ENCODE measurements around the gene ITIH4. TPM values are rescaled to one million over a fixed set of nuclear protein-coding genes. Genes with fewer than 3 reads are reported as not detected.

Gene ITIH4
- total RNA-seq, 1 donor from 2014 or later, result 5.9 TPM

DNA sequence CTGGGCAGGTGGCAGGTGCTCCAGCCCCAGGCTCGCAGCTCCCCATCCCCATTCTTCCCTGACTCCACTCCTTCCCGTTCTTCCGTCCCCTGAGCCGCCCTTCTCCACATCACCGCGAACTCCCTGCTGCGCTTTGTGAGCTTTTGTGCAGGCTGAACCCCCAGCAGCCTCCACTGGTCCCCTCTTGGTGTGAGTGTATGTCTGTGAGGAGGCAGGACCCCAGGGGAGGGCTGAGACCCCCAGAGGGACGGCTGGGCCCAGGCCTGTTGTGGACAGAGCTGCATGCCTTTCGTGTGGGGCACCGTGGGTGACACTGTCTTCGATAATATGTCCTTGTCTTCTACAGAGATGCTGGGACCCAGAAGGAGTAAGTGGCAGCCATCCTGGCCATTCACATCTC lies 43.2 kb downstream of the ITIH4 start:
- intact Hi-C loops (cut with DNase I), result no loop called here
- no peak overlapping the region for H3K27ac ChIP-seq
- peaks cover 13% of the 10 kb centered on the region for H3K4me1 ChIP-seq

GRCh38 chr3:52786330-52787215 lies 43.9 kb downstream of the ITIH4 start:
- intact Hi-C loops (cut with DNase I), result no loop called here
- TF ChIP-seq, protein P1, sequence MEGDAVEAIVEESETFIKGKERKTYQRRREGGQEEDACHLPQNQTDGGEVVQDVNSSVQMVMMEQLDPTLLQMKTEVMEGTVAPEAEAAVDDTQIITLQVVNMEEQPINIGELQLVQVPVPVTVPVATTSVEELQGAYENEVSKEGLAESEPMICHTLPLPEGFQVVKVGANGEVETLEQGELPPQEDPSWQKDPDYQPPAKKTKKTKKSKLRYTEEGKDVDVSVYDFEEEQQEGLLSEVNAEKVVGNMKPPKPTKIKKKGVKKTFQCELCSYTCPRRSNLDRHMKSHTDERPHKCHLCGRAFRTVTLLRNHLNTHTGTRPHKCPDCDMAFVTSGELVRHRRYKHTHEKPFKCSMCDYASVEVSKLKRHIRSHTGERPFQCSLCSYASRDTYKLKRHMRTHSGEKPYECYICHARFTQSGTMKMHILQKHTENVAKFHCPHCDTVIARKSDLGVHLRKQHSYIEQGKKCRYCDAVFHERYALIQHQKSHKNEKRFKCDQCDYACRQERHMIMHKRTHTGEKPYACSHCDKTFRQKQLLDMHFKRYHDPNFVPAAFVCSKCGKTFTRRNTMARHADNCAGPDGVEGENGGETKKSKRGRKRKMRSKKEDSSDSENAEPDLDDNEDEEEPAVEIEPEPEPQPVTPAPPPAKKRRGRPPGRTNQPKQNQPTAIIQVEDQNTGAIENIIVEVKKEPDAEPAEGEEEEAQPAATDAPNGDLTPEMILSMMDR (IDR thresholded peaks at IDR 0.05), result no peak
- TF ChIP-seq POLR2A (IDR thresholded peaks at IDR 0.05) (no peak), POLR2AphosphoS5 (IDR thresholded peaks at IDR 0.05; ENCODE audit: insufficient read depth in 1 of 2, low read depth in 1 of 2) (no peak)

More for the DNA sequence above, 43.2 kb downstream of the ITIH4 start:
- Histone ChIP-seq H3K27me3 (no peaks in the 10 kb centered on the region), H3K9me3 (no peaks in the 10 kb centered on the region), H3K36me3 (no peaks in the 10 kb centered on the region), H3K4me3 (no peak overlapping the region)
- no peak for DNase-seq (ENCODE audit: extremely low spot score in 2 of 2)
- TF ChIP-seq POLR2AphosphoS5 (IDR thresholded peaks at IDR 0.05; ENCODE audit: insufficient read depth in 1 of 2, low read depth in 1 of 2) (no peak), POLR2A (IDR thresholded peaks at IDR 0.05) (no peak)
- TF ChIP-seq, protein P1 (IDR thresholded peaks at IDR 0.05), result no peak

DNA sequence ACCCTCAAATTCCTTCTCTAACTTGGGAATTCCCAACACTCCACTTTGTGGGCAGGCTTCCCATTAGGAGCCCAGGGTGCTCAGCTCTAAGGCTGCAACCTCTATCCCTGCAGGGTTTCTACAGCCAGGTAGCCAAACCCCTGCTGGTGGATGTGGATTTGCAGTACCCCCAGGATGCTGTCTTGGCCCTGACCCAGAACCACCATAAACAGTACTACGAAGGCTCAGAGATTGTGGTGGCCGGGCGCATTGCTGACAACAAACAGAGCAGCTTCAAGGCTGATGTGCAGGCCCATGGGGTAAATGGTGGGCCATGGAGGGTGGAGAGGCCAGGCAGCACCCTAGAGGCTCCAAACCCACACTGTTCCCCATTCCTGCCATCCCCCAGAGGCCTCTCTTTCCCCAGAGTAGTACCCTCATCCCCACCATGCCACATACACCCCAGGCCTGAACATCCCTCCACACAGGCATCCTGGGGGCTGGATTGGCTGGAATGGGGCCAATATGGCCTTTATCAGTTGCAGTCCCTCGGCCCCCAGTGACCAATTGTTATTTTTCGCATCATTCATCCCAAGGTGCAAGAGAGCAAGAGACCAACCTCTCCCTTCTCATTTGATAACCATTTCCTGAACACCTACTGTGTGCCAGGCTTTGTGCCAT lies 45.4 kb downstream of the ITIH4 start:
- Histone ChIP-seq H3K36me3 (no peaks in the 10 kb centered on the region), H3K27ac (no peak overlapping the region), H3K4me3 (no peak overlapping the region), H3K27me3 (no peaks in the 10 kb centered on the region), H3K4me1 (peaks cover 13% of the 10 kb centered on the region), H3K9me3 (no peaks in the 10 kb centered on the region)
- no peak for DNase-seq (ENCODE audit: extremely low spot score in 2 of 2)
- intact Hi-C loops (cut with DNase I), result no loop called here
- no peak for TF ChIP-seq POLR2AphosphoS5 (IDR thresholded peaks at IDR 0.05; ENCODE audit: insufficient read depth in 1 of 2, low read depth in 1 of 2)

More at GRCh38 chr3:52786330-52787215, 43.9 kb downstream of the ITIH4 start:
- H3K4me1 ChIP-seq, result peaks cover 13% of the 10 kb centered on the region
- H3K27ac ChIP-seq, result no peak overlapping the region
- no peaks in the 10 kb centered on the region for H3K36me3 ChIP-seq
- DNase-seq (ENCODE audit: extremely low spot score in 2 of 2), result no peak
- no peak overlapping the region for H3K4me3 ChIP-seq
- no peaks in the 10 kb centered on the region for H3K27me3 ChIP-seq
- H3K9me3 ChIP-seq, result no peaks in the 10 kb centered on the region

DNA sequence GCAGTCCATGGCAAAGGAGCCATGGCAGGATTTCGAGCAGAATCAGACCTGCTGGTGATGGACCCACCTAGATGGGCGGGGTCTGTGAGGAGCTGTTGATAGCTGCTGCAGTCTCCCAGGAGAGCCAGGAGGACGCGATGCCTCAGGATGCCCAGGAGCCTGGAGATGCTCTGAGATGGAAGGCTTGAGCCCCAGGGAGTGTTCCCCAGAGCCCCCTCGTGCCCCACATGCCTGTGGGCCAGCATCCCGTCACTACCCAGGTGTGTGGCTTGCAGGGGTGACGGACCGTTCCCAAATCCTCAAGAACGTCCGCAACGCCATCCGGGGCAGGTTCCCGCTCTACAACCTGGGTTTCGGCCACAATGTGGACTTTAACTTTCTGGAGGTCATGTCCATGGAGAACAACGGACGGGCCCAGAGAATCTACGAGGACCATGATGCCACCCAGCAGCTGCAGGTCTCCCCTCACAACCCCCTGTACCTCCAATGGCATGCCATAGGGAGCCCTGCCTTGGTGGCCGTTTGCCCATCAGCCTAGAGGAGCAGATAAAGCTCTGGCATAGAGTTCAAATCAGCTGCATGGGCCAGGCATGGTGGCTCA lies 46.4 kb downstream of the ITIH4 start:
- Histone ChIP-seq H3K27ac (no peak overlapping the region), H3K9me3 (no peaks in the 10 kb centered on the region), H3K36me3 (no peaks in the 10 kb centered on the region), H3K27me3 (no peaks in the 10 kb centered on the region), H3K4me3 (no peak overlapping the region), H3K4me1 (peaks cover 13% of the 10 kb centered on the region)
- no peak for DNase-seq (ENCODE audit: extremely low spot score in 2 of 2)
- intact Hi-C loops (cut with DNase I), result no loop called here
- TF ChIP-seq, protein P1 (IDR thresholded peaks at IDR 0.05), result no peak
- no peak for TF ChIP-seq POLR2AphosphoS5 (IDR thresholded peaks at IDR 0.05; ENCODE audit: insufficient read depth in 1 of 2, low read depth in 1 of 2)
- no peak for TF ChIP-seq POLR2A (IDR thresholded peaks at IDR 0.05)

DNA sequence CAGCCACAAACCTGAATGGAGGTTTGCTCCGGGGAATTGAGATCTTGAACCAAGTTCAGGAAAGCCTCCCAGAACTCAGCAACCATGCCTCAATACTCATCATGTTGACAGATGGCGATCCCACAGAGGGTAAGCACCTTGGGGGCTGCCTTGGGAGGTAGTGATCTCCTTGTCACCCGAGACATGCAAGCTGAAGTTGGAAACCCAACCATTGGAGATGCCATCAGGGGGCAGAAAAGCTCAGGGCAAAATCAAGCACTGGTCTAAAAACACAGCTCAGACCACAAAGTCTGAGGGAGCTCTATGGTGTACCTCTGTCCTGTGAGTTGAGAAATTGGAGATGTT lies 47.3 kb downstream of the ITIH4 start:
- no peak for DNase-seq (ENCODE audit: extremely low spot score in 2 of 2)
- H3K36me3 ChIP-seq, result no peaks in the 10 kb centered on the region
- intact Hi-C loops (cut with DNase I), result no loop called here
- no peak overlapping the region for H3K4me3 ChIP-seq
- no peaks in the 10 kb centered on the region for H3K9me3 ChIP-seq
- peaks cover 11% of the 10 kb centered on the region for H3K4me1 ChIP-seq
- no peak for TF ChIP-seq POLR2A (IDR thresholded peaks at IDR 0.05)
- TF ChIP-seq POLR2AphosphoS5 (IDR thresholded peaks at IDR 0.05; ENCODE audit: insufficient read depth in 1 of 2, low read depth in 1 of 2), result no peak
- TF ChIP-seq, protein P1 (IDR thresholded peaks at IDR 0.05), result no peak
- no peaks in the 10 kb centered on the region for H3K27me3 ChIP-seq
- no peak overlapping the region for H3K27ac ChIP-seq
